H1 (cell line): Measurements from ENCODE around the gene CWF19L1.

ENCODE experiments used
- CBX8 ChIP-seq: fragments of 300-800, 300-1000 bp; sonication (generic); IDR thresholded peaks from 2 replicates; pipeline ENCODE4 v1.7.1; 2016; ENCODE audit warnings: low read depth, low read length, borderline replicate concordance
- CEBPB ChIP-seq: IDR thresholded peaks from 2 replicates; pipeline ENCODE4 v1.6.1; 2012; ENCODE audit warnings: low read depth, low read length
- EZH2 ChIP-seq: fragments of 200-600 bp; sonication (generic); IDR thresholded peaks from 2 replicates; pipeline ENCODE4 v1.7.1; 2012; ENCODE audit warnings: low read depth, mild to moderate bottlenecking, moderate library complexity, low read length, inconsistent platforms; ENCODE audit not compliant: severe bottlenecking
- NANOG ChIP-seq: IDR thresholded peaks from 2 replicates; pipeline ENCODE4 v1.6.1; 2011; ENCODE audit warnings: low read length, low read depth, mild to moderate bottlenecking, inconsistent platforms; ENCODE audit not compliant: insufficient read depth, poor library complexity, severe bottlenecking
- POLR2AphosphoS5 ChIP-seq: IDR thresholded peaks from 2 replicates; pipeline ENCODE4 v1.6.1; 2011; ENCODE audit warnings: low read depth, low read length
- TF ChIP-seq, protein P1 (sequence below), 3 experiments: IDR thresholded peaks; 1 replicate in 2 of 3; 2 replicates in 1 of 3; pipeline versions ENCODE4 v1.5.1 to v1.6.1; 2011; ENCODE audit warnings: low read length in 3 of 3, mild to moderate bottlenecking in 3 of 3, inconsistent platforms in 2 of 3, low read depth in 1 of 3, moderate library complexity in 1 of 3; ENCODE audit not compliant: insufficient read depth in 1 of 3; ENCODE audit errors: control extremely low read depth in 1 of 3
- TF ChIP-seq, protein P2 (sequence below): IDR thresholded peaks from 2 replicates; pipeline ENCODE4 v1.6.1; 2012; ENCODE audit warnings: inconsistent platforms

- TF ChIP-seq NANOG, result no peak
- no peak for TF ChIP-seq POLR2AphosphoS5
- TF ChIP-seq EZH2, result no peak
- TF ChIP-seq CBX8, result no peak
- TF ChIP-seq, protein P1, sequence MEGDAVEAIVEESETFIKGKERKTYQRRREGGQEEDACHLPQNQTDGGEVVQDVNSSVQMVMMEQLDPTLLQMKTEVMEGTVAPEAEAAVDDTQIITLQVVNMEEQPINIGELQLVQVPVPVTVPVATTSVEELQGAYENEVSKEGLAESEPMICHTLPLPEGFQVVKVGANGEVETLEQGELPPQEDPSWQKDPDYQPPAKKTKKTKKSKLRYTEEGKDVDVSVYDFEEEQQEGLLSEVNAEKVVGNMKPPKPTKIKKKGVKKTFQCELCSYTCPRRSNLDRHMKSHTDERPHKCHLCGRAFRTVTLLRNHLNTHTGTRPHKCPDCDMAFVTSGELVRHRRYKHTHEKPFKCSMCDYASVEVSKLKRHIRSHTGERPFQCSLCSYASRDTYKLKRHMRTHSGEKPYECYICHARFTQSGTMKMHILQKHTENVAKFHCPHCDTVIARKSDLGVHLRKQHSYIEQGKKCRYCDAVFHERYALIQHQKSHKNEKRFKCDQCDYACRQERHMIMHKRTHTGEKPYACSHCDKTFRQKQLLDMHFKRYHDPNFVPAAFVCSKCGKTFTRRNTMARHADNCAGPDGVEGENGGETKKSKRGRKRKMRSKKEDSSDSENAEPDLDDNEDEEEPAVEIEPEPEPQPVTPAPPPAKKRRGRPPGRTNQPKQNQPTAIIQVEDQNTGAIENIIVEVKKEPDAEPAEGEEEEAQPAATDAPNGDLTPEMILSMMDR (IDR thresholded peaks at IDR 0.05; ENCODE audit: control extremely low read depth in 1 of 3, insufficient read depth in 1 of 3, low read depth in 1 of 3, low read length in 3 of 3), result no peak
- TF ChIP-seq CEBPB, result no peak
- TF ChIP-seq, protein P2, sequence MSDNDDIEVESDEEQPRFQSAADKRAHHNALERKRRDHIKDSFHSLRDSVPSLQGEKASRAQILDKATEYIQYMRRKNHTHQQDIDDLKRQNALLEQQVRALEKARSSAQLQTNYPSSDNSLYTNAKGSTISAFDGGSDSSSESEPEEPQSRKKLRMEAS, result no peak
Measured at GRCh38 chr10:100182908-100183307, 84.5 kb downstream of the CWF19L1 start.
